ENCODE data around the gene PPP1R16B.

- TF ChIP-seq POLR2A (IDR thresholded peaks at IDR 0.05) (peak in 1 of 2 donors; percentile 20), CTCF (IDR thresholded peaks at IDR 0.05) (no peak)
These were observed 65.4 kb downstream of the PPP1R16B start for GRCh38 chr20:38870733-38871559.

Measured in heart left ventricle (tissue), 13 donors.